ENCODE measurements around the gene PRR12. TPM values are rescaled to one million over a fixed set of nuclear protein-coding genes. Genes with fewer than 3 reads are reported as not detected.

The PRR12 gene
- total RNA-seq, 1 donor from 2014 or later = 37.0 TPM

Other genes starting within 250 kb of the PRR12 start
- 33.0 TPM for gene TEAD2, start 228.8 kb upstream of the PRR12 start, total RNA-seq
- 0.89 TPM for gene DKKL1, start 227.3 kb upstream of the PRR12 start, total RNA-seq
- not detected for gene KASH5, start 202.9 kb upstream of the PRR12 start, total RNA-seq
- gene PTH2, start 167.7 kb upstream of the PRR12 start, total RNA-seq = not detected
- gene GFY, start 165.8 kb upstream of the PRR12 start, total RNA-seq = not detected
- gene SLC17A7, start 149.7 kb upstream of the PRR12 start, total RNA-seq = 3.8 TPM
- gene PIH1D1, start 139.4 kb upstream of the PRR12 start, total RNA-seq = 73.2 TPM
- gene ALDH16A1, start 138.0 kb upstream of the PRR12 start, total RNA-seq = 23.0 TPM
- gene FLT3LG, start 117.0 kb upstream of the PRR12 start, total RNA-seq = 19.6 TPM
- 1,735 TPM for gene RPL13A, start 103.6 kb upstream of the PRR12 start, total RNA-seq
- 1,507 TPM for gene RPS11, start 94.7 kb upstream of the PRR12 start, total RNA-seq
- 263 TPM for gene FCGRT, start 78.5 kb upstream of the PRR12 start, total RNA-seq
- 48.5 TPM for gene RCN3, start 63.2 kb upstream of the PRR12 start, total RNA-seq
- 41.7 TPM for gene NOSIP, start 10.6 kb upstream of the PRR12 start, total RNA-seq
- 1.7 TPM for gene PRRG2, start 9.9 kb upstream of the PRR12 start, total RNA-seq
- gene RRAS, start 49.0 kb downstream of the PRR12 start, total RNA-seq = 135 TPM
- 65.5 TPM for gene SCAF1, start 51.0 kb downstream of the PRR12 start, total RNA-seq
- 76.7 TPM for gene IRF3, start 74.7 kb downstream of the PRR12 start, total RNA-seq
- gene BCL2L12, start 74.8 kb downstream of the PRR12 start, total RNA-seq = 11.5 TPM
- 103 TPM for gene PRMT1, start 86.1 kb downstream of the PRR12 start, total RNA-seq
- 3.7 TPM for gene ADM5, start 98.4 kb downstream of the PRR12 start, total RNA-seq
- 5.9 TPM for gene CPT1C, start 99.9 kb downstream of the PRR12 start, total RNA-seq
- gene TSKS, start 172.1 kb downstream of the PRR12 start, total RNA-seq = 0.85 TPM
- gene AP2A1, start 175.8 kb downstream of the PRR12 start, total RNA-seq = 74.3 TPM
- gene FUZ, start 222.1 kb downstream of the PRR12 start, total RNA-seq = 26.4 TPM
- gene MED25, start 227.1 kb downstream of the PRR12 start, total RNA-seq = 39.7 TPM